Thyroid gland (tissue), 4 donors: ENCODE results near the gene C11orf91. TPM values are rescaled to one million over a fixed set of nuclear protein-coding genes. Genes with fewer than 3 reads are reported as not detected.

ENCODE experiments used
- DNase-seq, 2 donors: peaks; one replicate each; pipeline ENCODE4 v3.0.0-alpha.2; 2019
- H3K27ac ChIP-seq, 3 donors: fragments of 200-600 bp; sonication (generic); 1 replicate in 2 of 3; 2 replicates in 1 of 3; pipeline ENCODE4 v1.5.1; 2016 to 2019; ENCODE audit warnings: mild to moderate bottlenecking in 1 of 3, moderate library complexity in 1 of 3
- H3K27me3 ChIP-seq: fragments of 200-600 bp; sonication (generic); one replicate; pipeline ENCODE4 v1.5.1; 2019
- H3K36me3 ChIP-seq, 2 donors: fragments of 200-600 bp; sonication (generic); one replicate each; pipeline ENCODE4 v1.5.1; 2016 to 2019
- H3K4me1 ChIP-seq, 2 donors: fragments of 200-600 bp; sonication (generic); one replicate each; pipeline ENCODE4 v1.5.1; 2017 to 2019
- H3K4me3 ChIP-seq, 3 donors: fragments of 200-600 bp; sonication (generic); replicated peaks in 1 of 3; 1 replicate in 2 of 3; 2 replicates in 1 of 3; pipeline ENCODE4 v1.5.1; 2016; ENCODE audit warnings: mild to moderate bottlenecking in 1 of 3
- H3K9me3 ChIP-seq: fragments of 200-600 bp; sonication (generic); one replicate; pipeline ENCODE4 v1.5.1; 2017
- POLR2A ChIP-seq, 2 donors: fragments of 450-650 bp; IDR thresholded peaks; one replicate each; pipeline ENCODE4 v1.6.1; 2017; ENCODE audit warnings: antibody characterized with exemption in 2 of 2, mild to moderate bottlenecking in 2 of 2, moderate library complexity in 1 of 2
- WGBS, 2 donors: methylation state at CpG; one replicate each; pipeline ENCODE4 v1.1.5; 2017; 5-methylcytosine and 5-hydroxymethylcytosine counted together
- intact Hi-C: fragments of 100-400 bp; cut with DNase I; formaldehyde crosslinking; loops from one replicate; pipeline ENCODE4 v1.15.1; 2023
- total RNA-seq, 4 donors: library from RNA; depleted of rRNA; stranded (reverse); fragments of >200 nt; gene quantifications; one replicate each; pipeline ENCODE4 v1.2.3, GENCODE V29; 2016
- TF ChIP-seq, protein P1 (sequence below), 6 experiments: fragments of 200-600 bp in 3 of 6; fragments of 450-650 bp in 3 of 6; sonication (generic) in 3 of 6; IDR thresholded peaks; one replicate each; pipeline ENCODE4 v1.5.1; 2016 to 2019; ENCODE audit warnings: antibody characterized with exemption in 6 of 6, mild to moderate bottlenecking in 2 of 6, inconsistent platforms in 1 of 6, moderate library complexity in 1 of 6

Gene C11orf91
- total RNA-seq, 4 donors from 2014 or later = not detected

DNA sequence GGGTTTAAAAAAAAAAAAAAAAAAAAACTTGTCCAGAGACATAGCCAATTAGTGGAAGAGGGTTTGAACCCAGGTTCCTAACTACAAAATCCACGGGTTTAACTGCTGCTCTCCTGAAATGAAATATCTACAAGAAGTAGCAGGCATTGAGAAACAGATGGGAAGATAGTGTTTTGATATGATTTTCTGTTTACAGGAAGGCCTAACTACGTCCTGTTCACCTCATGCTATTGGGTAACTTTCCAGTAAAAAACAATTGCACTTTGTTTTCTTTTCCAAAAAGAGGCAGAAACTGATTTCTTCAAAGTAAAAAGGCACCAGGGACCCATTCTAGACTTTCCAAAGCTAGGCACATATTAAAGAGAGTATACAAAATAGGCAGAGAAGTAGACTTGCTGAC is 5.9 kb upstream of the C11orf91 start:
- no peak for DNase-seq
- WGBS, 2 donors = 77 to 78% methylated on average over 2 of the region's 2 CpGs
- H3K4me1 ChIP-seq = peaks cover 11 to 41% of the 10 kb centered on the region in 2 donors
- peak overlapping the region in 2 of 3 donors; percentile 27 to 30 for H3K27ac ChIP-seq
- no peaks in the 10 kb centered on the region for H3K27me3 ChIP-seq
- H3K9me3 ChIP-seq = no peaks in the 10 kb centered on the region
- intact Hi-C loops = no loop called here
- TF ChIP-seq, protein P1, sequence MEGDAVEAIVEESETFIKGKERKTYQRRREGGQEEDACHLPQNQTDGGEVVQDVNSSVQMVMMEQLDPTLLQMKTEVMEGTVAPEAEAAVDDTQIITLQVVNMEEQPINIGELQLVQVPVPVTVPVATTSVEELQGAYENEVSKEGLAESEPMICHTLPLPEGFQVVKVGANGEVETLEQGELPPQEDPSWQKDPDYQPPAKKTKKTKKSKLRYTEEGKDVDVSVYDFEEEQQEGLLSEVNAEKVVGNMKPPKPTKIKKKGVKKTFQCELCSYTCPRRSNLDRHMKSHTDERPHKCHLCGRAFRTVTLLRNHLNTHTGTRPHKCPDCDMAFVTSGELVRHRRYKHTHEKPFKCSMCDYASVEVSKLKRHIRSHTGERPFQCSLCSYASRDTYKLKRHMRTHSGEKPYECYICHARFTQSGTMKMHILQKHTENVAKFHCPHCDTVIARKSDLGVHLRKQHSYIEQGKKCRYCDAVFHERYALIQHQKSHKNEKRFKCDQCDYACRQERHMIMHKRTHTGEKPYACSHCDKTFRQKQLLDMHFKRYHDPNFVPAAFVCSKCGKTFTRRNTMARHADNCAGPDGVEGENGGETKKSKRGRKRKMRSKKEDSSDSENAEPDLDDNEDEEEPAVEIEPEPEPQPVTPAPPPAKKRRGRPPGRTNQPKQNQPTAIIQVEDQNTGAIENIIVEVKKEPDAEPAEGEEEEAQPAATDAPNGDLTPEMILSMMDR (IDR thresholded peaks at IDR 0.05) = no peak
- TF ChIP-seq POLR2A (IDR thresholded peaks at IDR 0.05) = no peak
- peaks cover 21 to 30% of the 10 kb centered on the region in 2 donors for H3K36me3 ChIP-seq
- H3K4me3 ChIP-seq = no peak overlapping the region

DNA sequence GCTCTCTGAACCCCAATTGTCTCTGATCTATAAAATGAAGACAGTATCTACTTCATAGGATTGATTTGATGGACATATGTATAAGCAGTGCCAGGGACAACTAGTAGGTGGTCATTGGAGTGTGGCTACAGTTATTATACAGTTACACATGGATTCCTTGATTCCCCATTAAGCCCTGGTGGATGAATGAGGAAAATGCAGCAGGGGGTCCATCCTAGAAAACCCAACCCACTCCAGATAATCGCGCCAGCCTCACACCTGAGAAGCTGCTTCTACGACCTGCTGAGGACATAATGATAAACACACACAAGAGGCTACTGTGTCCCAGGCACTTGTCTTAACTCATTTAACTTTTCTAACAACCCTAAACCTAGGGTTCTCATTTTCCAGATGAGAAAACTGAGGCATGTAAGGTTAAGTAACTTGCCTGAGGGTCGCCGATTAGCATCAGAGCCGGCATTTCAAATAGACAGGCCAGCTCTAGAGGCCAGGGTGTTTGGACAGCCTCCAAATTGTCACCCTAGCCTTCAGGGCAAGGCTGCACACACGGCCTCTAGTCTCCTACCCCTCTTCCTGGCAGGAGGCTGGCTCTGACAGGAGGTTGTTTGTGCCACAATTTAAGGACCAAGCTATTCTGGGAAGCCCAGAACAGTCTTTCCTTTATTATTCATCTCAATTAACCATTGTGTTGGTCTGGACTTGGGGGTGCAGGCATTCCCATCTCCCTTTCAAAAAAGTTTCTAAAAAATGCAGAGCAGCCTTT is 3.8 kb upstream of the C11orf91 start:
- no peak for TF ChIP-seq POLR2A (IDR thresholded peaks at IDR 0.05)
- intact Hi-C loops = no loop called here
- Histone ChIP-seq H3K9me3 (no peaks in the 10 kb centered on the region), H3K4me1 (peaks cover 16 to 57% of the 10 kb centered on the region in 2 donors), H3K36me3 (peaks cover 9 to 14% of the 10 kb centered on the region in 2 donors), H3K4me3 (no peak overlapping the region), H3K27me3 (no peaks in the 10 kb centered on the region), H3K27ac (peak overlapping the region in 2 of 3 donors; percentile 66 to 81)
- DNase-seq = no peak
- WGBS, 2 donors = 71 to 78% methylated on average over 7 of the region's 7 CpGs

DNA sequence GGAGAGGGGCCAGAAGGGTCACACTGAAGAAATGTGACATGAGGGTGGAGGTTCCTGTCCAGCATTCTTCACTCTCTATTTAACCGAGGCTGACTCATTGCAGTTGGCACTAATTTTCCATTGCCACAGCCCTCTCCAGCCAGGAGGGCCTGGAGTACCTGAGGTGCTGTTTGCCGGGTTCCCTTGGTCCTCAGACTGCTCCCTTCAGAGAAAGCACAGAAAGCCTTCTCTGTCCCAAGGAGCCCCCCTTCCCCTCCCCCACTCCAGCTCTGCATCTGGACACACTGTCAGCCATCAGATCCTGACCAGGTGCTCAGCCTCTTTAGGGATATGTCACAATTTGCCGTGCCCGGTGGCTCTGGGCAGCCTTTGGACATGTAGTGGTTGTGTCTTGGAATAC is 3.2 kb upstream of the C11orf91 start:
- TF ChIP-seq, protein P1 (IDR thresholded peaks at IDR 0.05) = no peak
- no peak for TF ChIP-seq POLR2A (IDR thresholded peaks at IDR 0.05)
- Histone ChIP-seq H3K9me3 (no peaks in the 10 kb centered on the region), H3K4me3 (no peak overlapping the region), H3K27me3 (no peaks in the 10 kb centered on the region), H3K27ac (peak overlapping the region in 2 of 3 donors; percentile 66 to 81), H3K36me3 (peaks cover 3 to 8% of the 10 kb centered on the region in 2 donors), H3K4me1 (peaks cover 16 to 58% of the 10 kb centered on the region in 2 donors)
- intact Hi-C loops = no loop called here
- WGBS, 2 donors = 70 to 74% methylated on average over 4 of the region's 4 CpGs
- DNase-seq = peak in 1 of 2 donors; percentile 43

DNA sequence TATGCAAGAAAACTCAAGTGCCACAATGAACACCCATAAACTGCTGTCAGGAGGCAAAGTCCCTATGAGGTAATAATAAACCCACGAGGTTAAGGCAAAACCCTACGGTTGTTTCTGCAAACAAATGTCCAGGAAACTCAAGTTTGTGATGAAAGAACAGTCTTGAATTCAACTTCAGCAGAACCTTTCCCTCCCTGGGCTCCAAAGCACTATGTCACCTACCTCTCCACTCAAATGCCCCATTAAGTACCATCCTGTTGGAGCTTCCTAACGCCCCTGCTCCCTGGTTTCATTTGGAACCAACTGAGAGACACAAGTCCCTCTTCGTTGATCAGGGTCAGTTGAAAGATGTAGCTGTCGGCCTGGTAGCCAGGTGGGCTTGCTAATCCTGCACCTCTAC is 2.6 kb upstream of the C11orf91 start:
- Histone ChIP-seq H3K9me3 (no peaks in the 10 kb centered on the region), H3K4me3 (no peak overlapping the region), H3K36me3 (peaks cover 0 to 7% of the 10 kb centered on the region in 2 donors), H3K27me3 (no peaks in the 10 kb centered on the region), H3K4me1 (peaks cover 16 to 61% of the 10 kb centered on the region in 2 donors), H3K27ac (peak overlapping the region in 2 of 3 donors; percentile 66 to 81)
- no peak for DNase-seq
- TF ChIP-seq, protein P1 (IDR thresholded peaks at IDR 0.05) = no peak
- no peak for TF ChIP-seq POLR2A (IDR thresholded peaks at IDR 0.05)
- WGBS, 2 donors = 74 to 83% methylated on average over 5 of the region's 5 CpGs
- intact Hi-C loops = no loop called here

DNA sequence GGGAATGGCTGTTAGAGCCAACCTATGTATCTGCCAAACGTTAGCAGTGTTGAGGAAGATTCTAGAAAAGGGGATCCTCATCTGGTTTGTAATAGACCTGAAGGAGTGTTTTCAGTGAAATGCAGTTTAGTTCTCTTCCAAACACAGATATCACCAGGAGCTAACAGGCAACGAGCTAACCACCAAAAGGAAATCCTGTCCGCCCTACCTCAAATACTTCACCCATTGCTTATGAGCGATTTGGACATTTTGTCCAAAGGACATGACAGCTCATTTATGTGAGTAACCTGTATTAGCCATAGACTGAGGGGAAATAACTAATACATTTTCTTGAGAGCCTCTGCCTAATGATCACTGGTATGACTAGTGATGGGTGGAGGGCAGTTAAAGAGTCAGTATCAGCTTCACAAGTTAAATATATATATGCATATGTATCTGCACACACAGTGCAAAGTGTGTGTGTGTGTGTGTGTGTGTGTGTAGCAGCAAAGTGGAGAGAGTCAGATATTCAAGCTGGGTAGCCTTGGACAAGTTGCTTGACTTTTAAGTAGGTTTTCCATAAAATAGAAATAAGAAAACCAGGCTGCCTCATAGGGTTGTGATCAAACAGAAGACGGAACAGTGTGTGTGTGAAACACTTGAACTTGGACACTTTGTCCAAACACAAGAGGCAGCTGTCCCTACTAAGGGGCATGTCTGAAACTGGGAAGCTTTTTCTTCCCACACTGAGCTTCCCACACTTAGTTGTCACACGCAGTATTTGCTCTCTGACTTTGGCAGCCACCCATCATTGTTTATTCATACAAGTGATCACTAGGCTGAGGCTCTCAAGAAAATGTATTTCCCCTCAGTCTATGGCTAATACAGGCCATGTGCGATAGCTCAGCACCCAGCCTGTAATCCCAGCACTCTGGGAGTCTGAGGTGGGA is 940 bp upstream of the C11orf91 start:
- Histone ChIP-seq H3K27ac (peak overlapping the region; percentile 52 to 81 (median 66)), H3K4me1 (peaks cover 22 to 63% of the 10 kb centered on the region in 2 donors), H3K4me3 (peak overlapping the region in 1 of 3 donors; percentile 34), H3K27me3 (no peaks in the 10 kb centered on the region), H3K9me3 (no peaks in the 10 kb centered on the region), H3K36me3 (no peaks in the 10 kb centered on the region)
- intact Hi-C loops = no loop called here
- no peak for DNase-seq
- WGBS, 2 donors = 27 to 31% methylated on average over 7 of the region's 7 CpGs
- no peak for TF ChIP-seq POLR2A (IDR thresholded peaks at IDR 0.05)
- TF ChIP-seq, protein P1 (IDR thresholded peaks at IDR 0.05) = no peak
